ENCODE data around the gene CCDC141. TPM values are rescaled to one million over a fixed set of nuclear protein-coding genes. Genes with fewer than 3 reads are reported as not detected.

CCDC141 gene
- polyA plus RNA-seq, 2 of the 4 experiments (the other 2 are of a cell fraction), result not detected

DNA sequence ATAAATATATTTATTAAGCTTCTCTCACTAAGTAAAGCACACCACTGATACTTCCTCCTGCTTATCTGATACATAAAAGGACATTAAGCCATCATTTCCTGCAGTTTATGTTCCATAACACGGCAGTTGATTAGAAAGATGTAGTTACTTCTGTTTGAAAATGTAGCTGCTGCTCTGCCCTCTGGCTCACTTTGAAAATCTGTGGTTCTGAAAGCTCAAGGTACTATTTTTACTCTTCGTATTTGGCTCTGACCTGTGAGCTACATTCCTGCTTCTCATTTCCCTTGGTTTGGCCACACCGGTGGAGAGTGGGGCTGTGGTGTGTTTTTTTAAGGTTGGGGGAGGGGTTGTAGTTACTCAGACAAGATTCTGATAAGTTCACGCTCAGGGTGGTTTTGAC, 229.9 kb downstream of the CCDC141 start:
- FAIRE-seq, result no peak
- ChIA-PET POLR2A (no interaction called here), CTCF (no interaction called here)
- Histone ChIP-seq H3K4me1 (no peaks in the 10 kb centered on the region), H3K9me3 (no peaks in the 10 kb centered on the region), H3K4me2 (no peak overlapping the region), H3K27ac (no peak overlapping the region), H3K4me3 (no peak overlapping the region)
- TF ChIP-seq ZNF302 (CRISPR knock-in tag; IDR thresholded peaks at IDR 0.05) (no peak), EHF (CRISPR knock-in tag; IDR thresholded peaks at IDR 0.05) (no peak), HEYL (CRISPR knock-in tag; IDR thresholded peaks at IDR 0.05) (no peak), MAZ (IDR thresholded peaks at IDR 0.05; ENCODE audit: borderline replicate concordance, low read depth, low read length) (no peak), RAD21 (conservative IDR thresholded peaks at IDR 0.05 in 1 of 2, IDR thresholded peaks at IDR 0.05 in 1 of 2) (no peak), FOXS1 (CRISPR knock-in tag; IDR thresholded peaks at IDR 0.05) (no peak), TP53 (CRISPR knock-in tag; IDR thresholded peaks at IDR 0.05) (no peak), SMC3 (IDR thresholded peaks at IDR 0.05) (no peak), RFX5 (IDR thresholded peaks at IDR 0.05) (no peak), RARB (CRISPR knock-in tag; IDR thresholded peaks at IDR 0.05) (no peak)
- TF ChIP-seq, protein P1, sequence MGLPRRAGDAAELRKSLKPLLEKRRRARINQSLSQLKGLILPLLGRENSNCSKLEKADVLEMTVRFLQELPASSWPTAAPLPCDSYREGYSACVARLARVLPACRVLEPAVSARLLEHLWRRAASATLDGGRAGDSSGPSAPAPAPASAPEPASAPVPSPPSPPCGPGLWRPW (IDR thresholded peaks at IDR 0.05), result no peak
- TF ChIP-seq, protein P2, sequence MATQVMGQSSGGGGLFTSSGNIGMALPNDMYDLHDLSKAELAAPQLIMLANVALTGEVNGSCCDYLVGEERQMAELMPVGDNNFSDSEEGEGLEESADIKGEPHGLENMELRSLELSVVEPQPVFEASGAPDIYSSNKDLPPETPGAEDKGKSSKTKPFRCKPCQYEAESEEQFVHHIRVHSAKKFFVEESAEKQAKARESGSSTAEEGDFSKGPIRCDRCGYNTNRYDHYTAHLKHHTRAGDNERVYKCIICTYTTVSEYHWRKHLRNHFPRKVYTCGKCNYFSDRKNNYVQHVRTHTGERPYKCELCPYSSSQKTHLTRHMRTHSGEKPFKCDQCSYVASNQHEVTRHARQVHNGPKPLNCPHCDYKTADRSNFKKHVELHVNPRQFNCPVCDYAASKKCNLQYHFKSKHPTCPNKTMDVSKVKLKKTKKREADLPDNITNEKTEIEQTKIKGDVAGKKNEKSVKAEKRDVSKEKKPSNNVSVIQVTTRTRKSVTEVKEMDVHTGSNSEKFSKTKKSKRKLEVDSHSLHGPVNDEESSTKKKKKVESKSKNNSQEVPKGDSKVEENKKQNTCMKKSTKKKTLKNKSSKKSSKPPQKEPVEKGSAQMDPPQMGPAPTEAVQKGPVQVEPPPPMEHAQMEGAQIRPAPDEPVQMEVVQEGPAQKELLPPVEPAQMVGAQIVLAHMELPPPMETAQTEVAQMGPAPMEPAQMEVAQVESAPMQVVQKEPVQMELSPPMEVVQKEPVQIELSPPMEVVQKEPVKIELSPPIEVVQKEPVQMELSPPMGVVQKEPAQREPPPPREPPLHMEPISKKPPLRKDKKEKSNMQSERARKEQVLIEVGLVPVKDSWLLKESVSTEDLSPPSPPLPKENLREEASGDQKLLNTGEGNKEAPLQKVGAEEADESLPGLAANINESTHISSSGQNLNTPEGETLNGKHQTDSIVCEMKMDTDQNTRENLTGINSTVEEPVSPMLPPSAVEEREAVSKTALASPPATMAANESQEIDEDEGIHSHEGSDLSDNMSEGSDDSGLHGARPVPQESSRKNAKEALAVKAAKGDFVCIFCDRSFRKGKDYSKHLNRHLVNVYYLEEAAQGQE (IDR thresholded peaks at IDR 0.05), result no peak
- DNase-seq (ENCODE audit: low read depth in 1 of 2, low spot score in 1 of 2), result no peak
- WGBS (ENCODE audit: missing lambda C conversion rate), result 25% methylated on average over 4 of the region's 4 CpGs
- ATAC-seq, result no peak

DNA sequence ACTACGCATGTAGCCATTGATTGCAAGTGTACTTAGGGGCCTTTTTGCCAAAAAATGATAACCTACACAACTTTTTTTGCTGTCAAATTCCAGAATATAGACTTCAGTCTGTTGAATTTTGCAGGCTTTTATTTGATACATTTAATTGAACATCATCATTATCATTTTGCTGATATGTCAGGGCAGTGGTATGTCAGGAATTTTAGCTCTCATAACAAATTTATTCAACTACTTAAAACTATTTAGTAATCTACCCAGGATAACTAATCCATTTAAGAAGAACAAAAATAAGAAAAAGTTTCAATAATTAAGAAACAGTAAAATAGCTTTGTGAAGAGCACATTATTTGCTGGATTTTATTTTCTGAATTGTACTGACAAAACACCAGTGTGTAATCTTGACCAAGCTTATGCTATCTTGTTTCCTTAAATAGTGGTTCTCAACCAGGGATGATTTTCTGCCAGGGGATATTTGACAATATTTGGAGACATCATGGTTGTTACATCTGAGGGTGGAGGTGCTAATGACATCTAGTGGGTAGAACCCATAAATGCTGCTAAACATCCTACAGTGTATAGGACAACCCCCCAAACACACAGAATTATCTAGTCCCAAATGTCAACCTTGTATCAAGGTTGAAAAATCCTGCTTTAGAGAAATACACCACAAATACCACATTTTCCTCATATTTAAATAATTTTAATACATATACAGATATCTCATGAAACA, 230.6 kb downstream of the CCDC141 start:
- H3K27ac ChIP-seq, result no peak overlapping the region
- ATAC-seq (no peak), DNase-seq (ENCODE audit: low read depth in 1 of 2, low spot score in 1 of 2) (no peak), FAIRE-seq (no peak)
- H3K9me3 ChIP-seq, result no peaks in the 10 kb centered on the region
- no peaks in the 10 kb centered on the region for H3K4me1 ChIP-seq
- TF ChIP-seq NR3C1 (IDR thresholded peaks at IDR 0.05), result no peak
- TF ChIP-seq ZNF302 (CRISPR knock-in tag; IDR thresholded peaks at IDR 0.05), result no peak
- no peak for TF ChIP-seq CBX8 (IDR thresholded peaks at IDR 0.05)
- no peak for TF ChIP-seq RFX5 (IDR thresholded peaks at IDR 0.05)
- TF ChIP-seq, protein P3, sequence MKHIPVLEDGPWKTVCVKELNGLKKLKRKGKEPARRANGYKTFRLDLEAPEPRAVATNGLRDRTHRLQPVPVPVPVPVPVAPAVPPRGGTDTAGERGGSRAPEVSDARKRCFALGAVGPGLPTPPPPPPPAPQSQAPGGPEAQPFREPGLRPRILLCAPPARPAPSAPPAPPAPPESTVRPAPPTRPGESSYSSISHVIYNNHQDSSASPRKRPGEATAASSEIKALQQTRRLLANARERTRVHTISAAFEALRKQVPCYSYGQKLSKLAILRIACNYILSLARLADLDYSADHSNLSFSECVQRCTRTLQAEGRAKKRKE (CRISPR knock-in tag; IDR thresholded peaks at IDR 0.05; ENCODE audit: low read depth), result no peak
- no peak for TF ChIP-seq NFE2L2 (conservative IDR thresholded peaks at IDR 0.05; ENCODE audit: low read length)
- TF ChIP-seq RCOR1 (IDR thresholded peaks at IDR 0.05; ENCODE audit: low read depth, low read length), result no peak
- no peak for TF ChIP-seq HDAC2 (IDR thresholded peaks at IDR 0.05)
- no peak for TF ChIP-seq POLR2AphosphoS2 (conservative IDR thresholded peaks at IDR 0.05; ENCODE audit: low read length)
- no peak for TF ChIP-seq CBX2 (IDR thresholded peaks at IDR 0.05; ENCODE audit: borderline replicate concordance, low read depth)
- no peak for TF ChIP-seq GATA3 (IDR thresholded peaks at IDR 0.05; ENCODE audit: borderline replicate concordance)
- TF ChIP-seq ZSCAN20 (CRISPR knock-in tag; IDR thresholded peaks at IDR 0.05), result no peak
- TF ChIP-seq EHF (CRISPR knock-in tag; IDR thresholded peaks at IDR 0.05), result no peak
- TF ChIP-seq MYC (IDR thresholded peaks at IDR 0.05; ENCODE audit: borderline replicate concordance, low read length), result no peak
- TF ChIP-seq, protein P4, sequence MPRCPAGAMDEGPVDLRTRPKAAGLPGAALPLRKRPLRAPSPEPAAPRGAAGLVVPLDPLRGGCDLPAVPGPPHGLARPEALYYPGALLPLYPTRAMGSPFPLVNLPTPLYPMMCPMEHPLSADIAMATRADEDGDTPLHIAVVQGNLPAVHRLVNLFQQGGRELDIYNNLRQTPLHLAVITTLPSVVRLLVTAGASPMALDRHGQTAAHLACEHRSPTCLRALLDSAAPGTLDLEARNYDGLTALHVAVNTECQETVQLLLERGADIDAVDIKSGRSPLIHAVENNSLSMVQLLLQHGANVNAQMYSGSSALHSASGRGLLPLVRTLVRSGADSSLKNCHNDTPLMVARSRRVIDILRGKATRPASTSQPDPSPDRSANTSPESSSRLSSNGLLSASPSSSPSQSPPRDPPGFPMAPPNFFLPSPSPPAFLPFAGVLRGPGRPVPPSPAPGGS (IDR thresholded peaks at IDR 0.05), result no peak
- no peak for TF ChIP-seq RNF2 (IDR thresholded peaks at IDR 0.05; ENCODE audit: borderline replicate concordance, low read depth)
- TF ChIP-seq, protein P5, sequence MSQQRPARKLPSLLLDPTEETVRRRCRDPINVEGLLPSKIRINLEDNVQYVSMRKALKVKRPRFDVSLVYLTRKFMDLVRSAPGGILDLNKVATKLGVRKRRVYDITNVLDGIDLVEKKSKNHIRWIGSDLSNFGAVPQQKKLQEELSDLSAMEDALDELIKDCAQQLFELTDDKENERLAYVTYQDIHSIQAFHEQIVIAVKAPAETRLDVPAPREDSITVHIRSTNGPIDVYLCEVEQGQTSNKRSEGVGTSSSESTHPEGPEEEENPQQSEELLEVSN (IDR thresholded peaks at IDR 0.05; ENCODE audit: borderline replicate concordance, low read depth), result no peak
- no peak for TF ChIP-seq JUN (IDR thresholded peaks at IDR 0.05)
- TF ChIP-seq SREBF2 (IDR thresholded peaks at IDR 0.05), result no peak
- TF ChIP-seq CHD4 (IDR thresholded peaks at IDR 0.05; ENCODE audit: borderline replicate concordance), result no peak
- ChIA-PET POLR2A (no interaction called here), CTCF (no interaction called here)
- no peak overlapping the region for H3K4me3 ChIP-seq
- WGBS (ENCODE audit: missing lambda C conversion rate), result 74% methylated on average over 1 of the region's 1 CpG
- no peak overlapping the region for H3K4me2 ChIP-seq

Data from A549 (cell line).